ENCODE data around the gene ST3GAL4. TPM values are rescaled to one million over a fixed set of nuclear protein-coding genes. Genes with fewer than 3 reads are reported as not detected.

Gene ST3GAL4
- total RNA-seq, 6 experiments from 2014 or later, result 25.9 to 34.6 (median 30.0) TPM

- Mint-ChIP-seq H3K27ac (no peak overlapping the region), H3K36me3 (ENCODE audit: low read depth) (peaks cover 9% of the 10 kb centered on the region; the same call in 1 of the 2 replicates), H3K4me3 (no peak overlapping the region), H3K27me3 (ENCODE audit: insufficient read depth) (peaks cover 6% of the 10 kb centered on the region), H3K9me3 (no peaks in the 10 kb centered on the region; the same call in 1 of the 2 replicates), H3K4me1 (ENCODE audit: low read depth) (peaks cover 14% of the 10 kb centered on the region)
- no peak for DNase-seq
- no peak for TF ChIP-seq CTCF (IDR thresholded peaks at IDR 0.05)
Measured at GRCh38 chr11:126461996-126462395, 106.5 kb downstream of the ST3GAL4 start.

- H3K27me3 Mint-ChIP-seq (ENCODE audit: insufficient read depth), result peaks cover 6% of the 10 kb centered on the region
- H3K36me3 Mint-ChIP-seq (ENCODE audit: low read depth), result peaks cover 9% of the 10 kb centered on the region; the same call in 1 of the 2 replicates
- TF ChIP-seq CTCF (IDR thresholded peaks at IDR 0.05), result no peak
- no peak for DNase-seq
- H3K4me1 Mint-ChIP-seq (ENCODE audit: low read depth), result peaks cover 14% of the 10 kb centered on the region
- no peak overlapping the region for H3K27ac Mint-ChIP-seq
- H3K9me3 Mint-ChIP-seq, result no peaks in the 10 kb centered on the region; the same call in 1 of the 2 replicates
- H3K4me3 Mint-ChIP-seq, result no peak overlapping the region
Measured at GRCh38 chr11:126462422-126462821, 106.9 kb downstream of the ST3GAL4 start.

Other genes starting within 250 kb of the ST3GAL4 start
- gene RPUSD4, start 144.0 kb upstream of the ST3GAL4 start, total RNA-seq (2021; fragmentation: NEBNext Ultra II Directional; extraction: Animal tissue kit (Norgen Biotek cat#: 25700)), result 10 to 100 TPM; 18.8 to 20.9 (median 19.6) TPM
- 10 to 100 TPM; 16.4 to 19.6 (median 17.8) TPM for gene FAM118B, start 143.9 kb upstream of the ST3GAL4 start, total RNA-seq (2021; fragmentation: NEBNext Ultra II Directional; extraction: Animal tissue kit (Norgen Biotek cat#: 25700))
- gene SRPRA, start 86.8 kb upstream of the ST3GAL4 start, total RNA-seq (2021; fragmentation: NEBNext Ultra II Directional; extraction: Animal tissue kit (Norgen Biotek cat#: 25700)), result 100 to 1,000 TPM; 153 to 177 (median 162) TPM
- gene FOXRED1, start 86.5 kb upstream of the ST3GAL4 start, total RNA-seq (2021; fragmentation: NEBNext Ultra II Directional; extraction: Animal tissue kit (Norgen Biotek cat#: 25700)), result 10 to 100 TPM; 10.4 to 15.9 (median 14.9) TPM
- gene TIRAP, start 72.6 kb upstream of the ST3GAL4 start, total RNA-seq (2021; fragmentation: NEBNext Ultra II Directional; extraction: Animal tissue kit (Norgen Biotek cat#: 25700)), result 1 to 10 TPM; 7.6 to 9.7 (median 8.2) TPM
- gene DCPS, start 51.6 kb upstream of the ST3GAL4 start, total RNA-seq (2021; fragmentation: NEBNext Ultra II Directional; extraction: Animal tissue kit (Norgen Biotek cat#: 25700)), result 10 to 100 TPM; 19.0 to 26.6 (median 24.3) TPM

Measured in HFFc6 (cell line).